ENCODE results near the gene CRADD. TPM values are rescaled to one million over a fixed set of nuclear protein-coding genes. Genes with fewer than 3 reads are reported as not detected.
A peak's percentile ranks its signal among the peaks of the same experiment; 100 is the strongest.

The CRADD gene
- total RNA-seq, 1 donor, result 12.5 TPM

DNA sequence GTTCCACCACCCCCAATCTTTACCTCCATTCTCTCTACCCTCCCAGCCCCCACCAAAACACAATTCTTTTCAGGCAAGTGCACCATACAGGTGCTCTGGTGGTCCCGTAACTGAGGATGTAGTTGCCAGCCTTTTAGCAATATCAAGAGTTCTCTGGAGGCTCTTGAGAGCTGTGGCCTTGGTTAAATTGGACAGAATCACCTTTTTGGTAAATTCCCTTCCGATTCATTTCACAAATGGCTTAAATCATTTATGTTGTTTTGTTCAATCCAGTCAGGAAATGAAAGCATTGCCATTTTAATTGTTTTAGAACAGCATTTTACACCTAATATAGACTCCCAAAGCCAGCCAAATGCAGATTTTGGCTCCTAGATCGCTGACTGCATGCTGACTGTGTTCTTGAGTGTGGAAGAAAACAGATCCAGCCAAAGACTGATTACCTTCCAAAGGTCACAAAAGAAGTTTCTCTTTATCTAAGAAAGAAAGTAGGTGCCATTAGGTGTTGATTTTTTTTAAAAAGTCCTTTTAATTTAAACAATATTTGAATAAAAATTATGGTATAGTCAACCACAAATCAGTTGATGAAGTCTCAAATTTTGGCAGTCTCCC lies 25.6 kb downstream of the CRADD start:
- H3K4me3 ChIP-seq (ENCODE audit: low read depth, low read length), result no peak overlapping the region
- TF ChIP-seq, protein P1, sequence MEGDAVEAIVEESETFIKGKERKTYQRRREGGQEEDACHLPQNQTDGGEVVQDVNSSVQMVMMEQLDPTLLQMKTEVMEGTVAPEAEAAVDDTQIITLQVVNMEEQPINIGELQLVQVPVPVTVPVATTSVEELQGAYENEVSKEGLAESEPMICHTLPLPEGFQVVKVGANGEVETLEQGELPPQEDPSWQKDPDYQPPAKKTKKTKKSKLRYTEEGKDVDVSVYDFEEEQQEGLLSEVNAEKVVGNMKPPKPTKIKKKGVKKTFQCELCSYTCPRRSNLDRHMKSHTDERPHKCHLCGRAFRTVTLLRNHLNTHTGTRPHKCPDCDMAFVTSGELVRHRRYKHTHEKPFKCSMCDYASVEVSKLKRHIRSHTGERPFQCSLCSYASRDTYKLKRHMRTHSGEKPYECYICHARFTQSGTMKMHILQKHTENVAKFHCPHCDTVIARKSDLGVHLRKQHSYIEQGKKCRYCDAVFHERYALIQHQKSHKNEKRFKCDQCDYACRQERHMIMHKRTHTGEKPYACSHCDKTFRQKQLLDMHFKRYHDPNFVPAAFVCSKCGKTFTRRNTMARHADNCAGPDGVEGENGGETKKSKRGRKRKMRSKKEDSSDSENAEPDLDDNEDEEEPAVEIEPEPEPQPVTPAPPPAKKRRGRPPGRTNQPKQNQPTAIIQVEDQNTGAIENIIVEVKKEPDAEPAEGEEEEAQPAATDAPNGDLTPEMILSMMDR (IDR thresholded peaks at IDR 0.05; ENCODE audit: insufficient read depth, low read depth, low read length), result no peak
- DNase-seq (ENCODE audit: low read depth), result no peak

DNA sequence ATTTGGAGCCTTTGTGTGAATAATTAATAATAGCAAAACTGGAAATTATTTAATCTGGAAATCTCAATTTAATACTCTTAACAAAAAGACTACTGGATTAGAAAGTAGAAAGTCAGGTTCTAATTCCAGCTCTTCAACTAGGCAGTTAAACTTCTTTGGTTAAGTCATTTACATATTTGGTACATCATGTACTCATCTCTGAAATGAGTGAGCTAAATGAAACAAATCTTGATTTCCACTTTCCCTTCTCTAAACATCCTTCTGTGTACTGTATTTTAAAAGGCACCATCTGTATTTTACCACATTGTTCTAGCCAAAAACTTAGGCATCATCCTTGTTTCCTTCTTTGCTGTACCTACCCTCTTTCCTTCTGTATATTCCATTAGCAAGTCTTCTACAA lies 26.9 kb downstream of the CRADD start:
- TF ChIP-seq, protein P1 (IDR thresholded peaks at IDR 0.05; ENCODE audit: insufficient read depth, low read depth, low read length), result no peak
- no peak overlapping the region for H3K4me3 ChIP-seq (ENCODE audit: low read depth, low read length)
- no peak for DNase-seq (ENCODE audit: low read depth)

DNA sequence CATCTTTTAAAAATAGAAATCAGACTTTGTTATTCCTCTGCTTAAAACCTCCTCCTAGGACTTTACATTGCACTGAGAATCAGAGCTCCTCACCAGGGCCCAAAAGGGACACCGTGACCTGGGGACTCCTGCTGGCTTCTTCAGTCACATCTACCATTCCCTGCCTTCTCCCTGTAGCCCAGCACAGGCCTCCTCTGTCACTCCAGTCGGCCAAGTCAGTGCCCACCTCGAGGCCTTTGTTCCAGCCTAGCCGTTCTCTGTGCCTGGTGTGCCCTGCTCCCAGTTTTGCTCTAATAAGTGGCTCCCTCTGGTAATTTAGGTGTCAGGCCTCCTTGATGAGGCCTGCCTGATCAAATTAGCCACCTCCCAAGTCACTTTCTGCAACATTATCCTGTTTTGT lies 27.4 kb downstream of the CRADD start:
- H3K4me3 ChIP-seq (ENCODE audit: low read depth, low read length), result no peak overlapping the region
- TF ChIP-seq, protein P1 (IDR thresholded peaks at IDR 0.05; ENCODE audit: insufficient read depth, low read depth, low read length), result no peak
- DNase-seq (ENCODE audit: low read depth), result no peak

DNA sequence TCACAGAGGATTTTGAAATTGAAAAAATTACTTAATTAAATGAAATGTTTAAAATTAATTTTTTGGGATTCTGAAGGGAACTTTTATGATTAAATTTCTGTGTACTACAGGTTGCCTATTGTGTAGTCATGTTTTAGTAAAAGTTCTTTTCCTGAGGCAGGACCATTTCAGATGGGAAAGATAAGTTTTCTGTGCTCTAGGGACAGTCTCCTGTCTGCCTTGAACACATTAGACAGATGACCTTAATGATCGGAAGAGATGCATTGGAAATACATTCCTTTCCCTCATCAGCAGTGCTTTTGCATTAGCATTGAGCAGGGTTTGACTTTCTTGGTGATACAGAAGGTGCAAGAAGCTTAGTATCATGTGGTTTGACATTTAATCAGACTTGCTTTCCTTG lies 28.1 kb downstream of the CRADD start:
- TF ChIP-seq, protein P1 (IDR thresholded peaks at IDR 0.05; ENCODE audit: insufficient read depth, low read depth, low read length), result no peak
- DNase-seq (ENCODE audit: low read depth), result no peak

DNA sequence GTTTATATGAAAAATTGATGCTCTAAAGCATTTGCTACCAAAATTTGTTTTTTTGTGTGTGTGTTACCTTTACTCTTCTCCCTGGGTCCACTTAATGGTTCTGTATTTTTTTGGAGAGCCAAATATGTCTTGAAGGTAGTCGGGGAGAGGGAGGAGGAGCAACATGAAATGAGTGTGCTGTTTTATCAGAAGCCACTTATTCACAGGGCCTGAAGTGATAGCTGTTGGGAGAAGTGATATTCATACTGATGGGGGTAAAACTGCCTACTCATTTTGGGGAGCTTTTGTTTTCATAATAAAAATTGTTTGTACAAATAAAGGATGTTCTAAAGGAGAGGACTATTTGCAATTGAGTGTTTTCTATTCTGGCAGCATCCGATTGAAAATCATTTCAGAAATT lies 29.2 kb downstream of the CRADD start:
- TF ChIP-seq, protein P1 (IDR thresholded peaks at IDR 0.05; ENCODE audit: insufficient read depth, low read depth, low read length), result no peak
- DNase-seq (ENCODE audit: low read depth), result no peak

More for the DNA sequence above, 28.1 kb downstream of the CRADD start:
- no peak overlapping the region for H3K4me3 ChIP-seq (ENCODE audit: low read depth, low read length)

DNA sequence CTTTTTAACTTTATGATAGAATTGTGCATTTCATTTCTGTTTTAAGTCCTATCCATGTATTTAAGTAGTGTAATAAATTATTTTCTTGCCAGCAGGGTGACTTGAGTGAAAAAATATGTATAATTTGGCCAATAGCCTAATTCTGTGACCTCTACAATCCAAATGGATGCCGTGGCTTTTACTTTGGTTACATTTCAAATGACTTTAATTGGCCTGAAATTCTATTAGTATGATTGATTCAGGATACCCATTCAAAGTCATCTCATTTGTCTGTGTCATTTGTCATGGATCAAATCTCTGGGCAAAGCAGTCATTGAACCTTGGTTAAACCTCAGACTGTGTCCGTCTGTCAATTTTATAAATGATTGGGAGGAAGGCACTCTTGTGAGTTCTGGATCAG lies 29.6 kb downstream of the CRADD start:
- DNase-seq (ENCODE audit: low read depth), result no peak
- H3K4me3 ChIP-seq (ENCODE audit: low read depth, low read length), result no peak overlapping the region
- TF ChIP-seq, protein P1 (IDR thresholded peaks at IDR 0.05; ENCODE audit: insufficient read depth, low read depth, low read length), result no peak

More for the DNA sequence above, 29.2 kb downstream of the CRADD start:
- H3K4me3 ChIP-seq (ENCODE audit: low read depth, low read length), result no peak overlapping the region

DNA sequence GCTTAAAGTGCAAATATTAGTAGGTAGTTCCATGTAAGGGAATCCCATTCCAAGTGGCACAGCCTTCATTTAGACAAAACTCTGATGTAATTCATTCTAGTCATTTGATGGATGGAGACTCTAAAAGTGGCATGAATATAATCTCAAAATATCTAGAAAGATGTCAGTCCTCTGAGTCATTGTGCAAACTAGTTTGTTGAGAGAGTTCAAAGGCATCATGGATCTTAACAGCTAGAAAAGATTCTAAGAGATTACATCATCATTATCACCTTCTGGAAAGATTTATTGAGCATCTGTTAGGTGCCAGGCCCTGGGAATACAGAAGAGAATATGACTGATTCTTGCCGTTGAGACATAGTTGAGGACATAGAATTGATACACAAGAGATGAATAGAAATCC lies 30.7 kb downstream of the CRADD start:
- no peak overlapping the region for H3K4me3 ChIP-seq (ENCODE audit: low read depth, low read length)
- TF ChIP-seq, protein P1 (IDR thresholded peaks at IDR 0.05; ENCODE audit: insufficient read depth, low read depth, low read length), result no peak
- DNase-seq (ENCODE audit: low read depth), result peak; percentile 28
